ENCODE measurements around the gene SPG7.

- TF ChIP-seq CTCF (IDR thresholded peaks at IDR 0.05) (no peak), POLR2A (IDR thresholded peaks at IDR 0.05) (no peak)
Observed at GRCh38 chr16:89588413-89589109, 80.4 kb downstream of the SPG7 start.

All from esophagus squamous epithelium (tissue), 4 donors.